NB4 (cell line): ENCODE results near the gene ALPK1.

Source experiments
- MAX ChIP-seq: IDR thresholded peaks from 2 replicates; pipeline ENCODE4 v1.6.1; 2011; ENCODE audit warnings: low read depth, low read length
- POLR2A ChIP-seq: IDR thresholded peaks from 2 replicates; pipeline ENCODE4 v1.6.1; 2011; ENCODE audit warnings: mild to moderate bottlenecking; ENCODE audit not compliant: insufficient read length; ENCODE audit errors: extremely low read depth
- TF ChIP-seq, protein P1 (sequence below): IDR thresholded peaks from one replicate; pipeline ENCODE4 v1.5.1; 2012; ENCODE audit warnings: low read depth, low read length

GRCh38 chr4:112402098-112402497 lies 104.9 kb downstream of the ALPK1 start:
- TF ChIP-seq, protein P1, sequence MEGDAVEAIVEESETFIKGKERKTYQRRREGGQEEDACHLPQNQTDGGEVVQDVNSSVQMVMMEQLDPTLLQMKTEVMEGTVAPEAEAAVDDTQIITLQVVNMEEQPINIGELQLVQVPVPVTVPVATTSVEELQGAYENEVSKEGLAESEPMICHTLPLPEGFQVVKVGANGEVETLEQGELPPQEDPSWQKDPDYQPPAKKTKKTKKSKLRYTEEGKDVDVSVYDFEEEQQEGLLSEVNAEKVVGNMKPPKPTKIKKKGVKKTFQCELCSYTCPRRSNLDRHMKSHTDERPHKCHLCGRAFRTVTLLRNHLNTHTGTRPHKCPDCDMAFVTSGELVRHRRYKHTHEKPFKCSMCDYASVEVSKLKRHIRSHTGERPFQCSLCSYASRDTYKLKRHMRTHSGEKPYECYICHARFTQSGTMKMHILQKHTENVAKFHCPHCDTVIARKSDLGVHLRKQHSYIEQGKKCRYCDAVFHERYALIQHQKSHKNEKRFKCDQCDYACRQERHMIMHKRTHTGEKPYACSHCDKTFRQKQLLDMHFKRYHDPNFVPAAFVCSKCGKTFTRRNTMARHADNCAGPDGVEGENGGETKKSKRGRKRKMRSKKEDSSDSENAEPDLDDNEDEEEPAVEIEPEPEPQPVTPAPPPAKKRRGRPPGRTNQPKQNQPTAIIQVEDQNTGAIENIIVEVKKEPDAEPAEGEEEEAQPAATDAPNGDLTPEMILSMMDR, result no peak
- TF ChIP-seq MAX, result no peak
- no peak for TF ChIP-seq POLR2A
